NCI-H1092 (cell line): ENCODE measurements around the gene REEP6.
"Not testable (repeated sequence)": the region's sequence is repeated elsewhere in the genome, so short reads cannot be mapped to it uniquely, and the experiment has no call there.

Experiments used
- DNase-seq: peaks from one replicate; lab custom pipeline; 2025; lab: John Stamatoyannopoulos, UW

The REEP6 gene

DNA sequence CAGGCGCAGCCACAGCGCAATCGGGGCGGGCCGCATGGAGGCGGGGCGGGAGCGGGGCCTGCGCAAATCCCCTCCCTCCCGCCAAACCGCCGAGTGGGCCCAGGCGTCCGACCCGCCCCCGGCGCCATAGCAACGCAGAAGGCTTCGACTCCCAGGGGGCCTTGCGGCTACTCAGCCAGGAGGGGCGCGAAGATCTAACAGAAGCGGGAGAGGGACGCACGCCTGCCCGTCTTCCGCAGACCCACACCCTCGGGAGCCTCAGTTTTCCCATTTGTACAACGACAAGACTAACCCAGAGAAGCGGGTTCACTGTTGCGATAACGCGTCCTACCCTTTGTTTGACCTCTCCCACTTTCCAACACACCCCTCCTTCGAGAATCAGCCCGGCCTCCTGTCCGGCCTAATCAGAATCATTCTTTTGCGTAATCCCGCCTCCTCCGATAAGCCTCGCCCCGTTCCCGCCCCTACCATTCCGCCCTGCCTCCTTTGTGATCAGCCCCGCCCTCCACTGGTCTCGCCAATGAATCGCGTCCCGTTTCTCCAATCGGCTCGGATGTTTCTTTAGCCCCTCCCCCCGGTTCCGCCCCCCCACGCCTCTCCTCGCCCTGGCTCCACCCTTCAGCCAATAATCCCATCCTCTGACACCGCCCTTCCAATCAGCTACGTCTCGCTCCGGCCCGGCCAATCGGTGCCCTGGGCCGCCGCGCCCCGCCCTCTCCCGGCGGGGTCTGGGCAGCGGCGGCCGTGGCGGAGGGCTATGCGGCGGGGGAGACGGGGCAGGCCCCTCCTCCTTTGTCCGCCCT is 469 bp upstream of the REEP6 start, which contains the start of gene PCSK4:
Gene PCSK4 (minus strand): TSS at position 40 of the 803 bp plus-strand sequence. CDS start 4 bp downstream, at position 36.
- DNase-seq: peak; percentile 97

DNA sequence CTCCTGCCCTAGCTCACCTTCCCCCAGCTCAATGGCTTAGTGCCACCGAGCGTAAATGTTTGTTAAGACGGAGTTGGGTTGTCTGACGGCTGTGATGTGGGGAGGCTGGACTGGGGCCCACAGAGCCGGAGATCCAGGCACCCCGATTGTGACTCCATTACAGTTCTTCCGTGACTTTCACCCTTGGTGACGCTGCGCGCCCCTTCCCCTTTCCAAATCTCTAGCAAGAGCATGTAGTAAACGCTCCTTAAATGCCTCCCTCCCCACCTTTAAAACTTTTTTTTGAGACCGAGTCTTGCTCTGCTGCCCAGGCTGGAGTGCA is 829 bp downstream of the REEP6 start:
- no peak for DNase-seq

DNA sequence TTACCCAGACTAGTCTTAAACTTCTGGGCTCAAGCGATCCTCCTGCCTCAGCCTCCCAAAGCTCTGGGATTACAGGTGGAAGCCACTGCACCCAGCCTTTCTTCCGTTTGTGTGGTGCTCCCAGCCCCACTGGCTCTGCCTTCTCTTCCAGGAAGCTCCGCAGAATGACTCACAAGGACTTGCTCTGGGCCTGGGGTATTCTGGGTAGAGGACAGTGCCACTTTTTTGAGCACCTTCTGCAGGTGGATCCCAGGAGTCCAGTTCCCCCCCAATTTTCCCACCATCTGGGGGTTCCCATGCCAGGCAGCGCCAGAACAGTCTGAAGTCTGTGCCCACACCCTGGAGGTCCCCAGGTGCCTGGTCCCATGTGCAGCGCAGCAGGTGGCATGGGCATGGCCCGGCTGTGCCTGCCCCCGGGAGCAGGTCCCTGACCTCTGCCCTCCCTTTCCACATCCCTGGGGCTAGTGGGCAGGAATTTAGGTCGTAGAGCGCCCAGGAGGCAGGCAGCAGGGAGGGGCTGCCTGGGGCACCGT is 1.6 kb downstream of the REEP6 start:
- no peak for DNase-seq

DNA sequence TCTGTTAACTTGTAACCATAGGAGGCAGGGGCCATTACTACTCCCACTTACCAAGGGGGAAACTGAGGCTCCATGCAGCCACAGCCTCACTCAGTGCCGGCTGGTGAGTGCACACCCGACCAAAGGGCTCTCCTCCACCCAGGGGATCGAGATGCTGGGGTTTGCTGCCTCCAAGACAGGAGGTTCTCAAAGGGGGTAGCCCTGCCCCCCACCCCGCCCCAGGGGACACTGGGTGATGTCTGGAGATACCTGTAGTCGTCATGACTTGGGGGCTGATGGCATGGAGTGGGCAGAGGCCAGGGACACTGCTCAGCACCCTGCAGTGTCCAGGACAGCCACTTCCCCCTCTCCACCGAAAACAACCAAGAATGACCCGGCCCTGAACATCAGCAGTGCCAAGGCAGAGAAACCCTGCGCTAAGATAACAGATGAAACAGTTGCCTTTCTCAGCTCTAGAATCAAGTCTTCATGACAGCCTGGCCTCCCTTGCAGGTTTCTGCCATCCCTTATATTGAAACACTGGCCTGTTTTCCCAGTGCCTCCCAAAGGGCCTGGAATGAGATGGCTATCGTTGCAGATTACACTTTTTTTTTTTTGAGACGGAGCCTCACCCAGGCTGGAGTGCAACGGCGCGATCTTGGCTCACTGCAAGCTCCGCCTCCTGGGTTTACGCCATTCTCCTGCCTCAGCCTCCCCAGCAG is 3.3 kb downstream of the REEP6 start:
- DNase-seq: no peak

DNA sequence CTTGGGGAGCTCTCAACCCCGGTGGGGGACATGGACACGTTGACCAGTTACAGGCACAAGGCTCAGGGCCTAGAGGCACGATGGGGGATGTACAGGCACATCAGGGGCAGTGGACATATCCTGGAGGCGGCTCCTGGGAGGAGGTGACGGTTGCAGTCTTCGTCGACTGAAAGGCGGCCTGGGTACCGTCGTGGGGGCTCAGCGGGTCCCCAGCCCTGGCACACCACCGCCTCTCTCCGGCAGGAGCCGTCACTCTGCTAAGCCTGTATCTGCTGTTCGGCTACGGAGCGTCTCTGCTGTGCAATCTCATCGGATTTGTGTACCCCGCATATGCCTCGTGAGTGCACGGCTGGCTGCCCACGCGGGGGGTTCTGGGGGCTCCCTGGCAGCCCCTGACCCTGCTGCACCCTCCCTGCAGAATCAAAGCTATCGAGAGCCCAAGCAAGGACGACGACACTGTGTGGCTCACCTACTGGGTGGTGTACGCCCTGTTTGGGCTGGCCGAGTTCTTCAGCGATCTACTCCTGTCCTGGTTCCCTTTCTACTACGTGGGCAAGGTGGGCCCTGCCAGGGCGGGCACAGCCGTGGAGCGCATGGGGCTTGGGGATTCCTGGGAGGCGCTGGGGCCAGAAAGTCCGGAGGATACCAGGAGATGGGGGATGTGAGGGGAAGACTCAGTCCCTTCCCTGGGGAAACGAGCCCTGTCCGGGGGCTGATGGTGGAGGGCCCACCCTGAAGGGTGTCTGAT is 4.2 kb downstream of the REEP6 start:
- DNase-seq: no peak

DNA sequence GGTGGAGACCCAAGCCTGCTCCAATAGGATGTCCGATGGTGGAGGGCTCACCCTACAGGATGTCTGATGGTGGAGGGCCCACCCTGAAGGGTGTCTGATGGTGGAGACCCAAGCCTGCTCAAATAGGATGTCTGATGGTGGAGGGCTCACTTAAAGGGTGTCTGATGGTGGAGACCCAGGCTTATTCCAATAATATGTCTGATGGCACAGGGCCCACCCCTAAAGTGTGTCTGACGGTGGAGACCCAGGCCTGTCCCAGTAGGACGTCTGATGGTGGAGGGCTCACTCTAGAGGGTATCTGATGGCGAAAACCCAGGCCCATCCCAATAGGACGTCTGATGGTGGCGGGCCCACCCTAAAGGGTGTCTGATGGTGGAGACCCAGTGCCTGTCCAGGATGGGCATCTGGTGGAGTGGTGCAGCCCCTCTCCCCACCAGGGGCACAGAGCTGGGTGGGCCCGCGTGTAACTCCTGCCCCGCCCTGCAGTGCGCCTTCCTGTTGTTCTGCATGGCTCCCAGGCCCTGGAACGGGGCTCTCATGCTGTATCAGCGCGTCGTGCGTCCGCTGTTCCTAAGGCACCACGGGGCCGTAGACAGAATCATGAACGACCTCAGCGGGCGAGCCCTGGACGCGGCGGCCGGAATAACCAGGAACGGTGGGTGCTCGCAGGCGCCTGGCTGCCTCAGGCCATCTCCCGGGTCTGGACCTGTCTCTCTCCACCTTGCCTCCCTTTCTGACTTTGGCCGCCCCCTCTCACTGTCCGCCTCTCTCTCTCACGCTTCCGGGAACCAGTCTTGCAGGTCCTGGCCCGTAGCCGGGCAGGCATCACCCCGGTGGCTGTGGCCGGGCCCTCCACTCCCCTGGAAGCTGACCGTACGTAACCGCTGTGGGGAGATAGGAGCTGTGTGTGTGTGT is 5.1 kb downstream of the REEP6 start:
- no peak for DNase-seq

DNA sequence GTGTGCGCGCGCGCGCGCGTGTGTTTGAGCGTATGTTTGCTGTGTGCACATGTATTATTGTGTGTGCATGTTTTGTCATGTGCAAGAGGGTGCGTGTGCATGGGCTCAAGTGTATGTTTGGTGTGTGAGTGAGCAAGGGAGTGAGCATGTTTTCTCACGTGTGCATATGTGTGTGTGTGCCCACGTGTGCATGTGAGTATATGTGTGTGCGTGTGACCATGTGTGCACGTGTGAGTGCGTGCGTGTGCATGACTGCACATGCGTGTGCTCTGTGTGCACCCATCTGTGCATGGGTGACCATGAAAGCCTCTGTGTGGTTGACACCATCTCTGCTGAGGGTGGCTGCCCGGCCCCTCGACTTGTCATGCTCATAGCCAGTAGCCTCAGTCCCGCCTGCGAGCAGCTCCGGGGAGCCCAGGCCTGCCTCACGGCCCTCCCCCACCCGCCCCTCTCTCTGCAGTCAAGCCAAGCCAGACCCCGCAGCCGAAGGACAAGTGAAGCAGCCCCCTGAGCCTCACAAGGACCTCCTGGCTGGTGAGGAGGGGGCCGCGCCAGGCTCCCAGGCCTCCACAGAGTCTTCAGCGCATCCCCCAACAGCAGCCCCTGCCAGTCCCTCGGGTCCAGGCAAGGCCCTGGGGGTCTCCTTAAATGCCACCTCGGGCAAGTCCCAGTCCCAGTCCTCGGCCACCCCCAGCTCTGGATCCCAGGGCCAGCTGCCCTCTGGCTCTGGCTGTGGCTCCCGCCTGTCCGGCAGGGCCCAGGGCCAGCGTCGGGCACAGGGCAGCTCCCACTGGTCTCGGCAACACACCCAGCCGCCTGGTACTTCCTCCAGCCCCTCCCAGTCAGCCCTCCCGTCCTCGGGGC is 6.0 kb downstream of the REEP6 start:
- no peak for DNase-seq

DNA sequence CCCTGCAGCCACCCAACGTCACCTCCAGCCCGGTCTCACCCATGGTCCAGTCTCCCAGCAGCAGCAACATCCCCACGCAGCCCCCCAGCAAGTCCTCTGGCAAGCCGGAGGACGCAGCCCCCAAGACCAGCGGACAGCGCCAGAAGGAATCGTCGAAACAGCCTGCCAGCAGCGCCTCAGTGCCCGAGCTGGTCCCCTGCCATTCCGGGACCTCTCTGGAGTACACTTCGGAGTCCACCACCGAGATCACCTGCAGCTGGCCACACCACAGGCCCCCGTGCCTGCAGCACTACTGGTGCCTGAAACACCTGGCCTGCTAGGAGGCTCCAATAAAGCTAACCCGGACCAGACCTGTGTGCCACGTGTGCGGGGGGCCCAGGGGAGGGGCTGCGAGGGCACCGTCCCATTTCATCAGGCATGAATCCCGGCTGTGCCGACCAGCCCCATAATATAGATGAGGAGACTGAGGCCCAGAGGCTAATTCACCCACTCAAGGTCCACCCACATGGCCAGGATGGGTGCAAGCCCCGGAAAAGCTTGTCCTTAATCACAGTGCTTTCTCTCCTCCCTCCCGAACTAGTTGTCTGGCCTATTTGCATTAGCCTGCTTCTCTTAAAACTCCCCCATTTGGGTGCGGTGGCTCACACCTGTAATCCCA is 6.7 kb downstream of the REEP6 start:
- DNase-seq: no peak

DNA sequence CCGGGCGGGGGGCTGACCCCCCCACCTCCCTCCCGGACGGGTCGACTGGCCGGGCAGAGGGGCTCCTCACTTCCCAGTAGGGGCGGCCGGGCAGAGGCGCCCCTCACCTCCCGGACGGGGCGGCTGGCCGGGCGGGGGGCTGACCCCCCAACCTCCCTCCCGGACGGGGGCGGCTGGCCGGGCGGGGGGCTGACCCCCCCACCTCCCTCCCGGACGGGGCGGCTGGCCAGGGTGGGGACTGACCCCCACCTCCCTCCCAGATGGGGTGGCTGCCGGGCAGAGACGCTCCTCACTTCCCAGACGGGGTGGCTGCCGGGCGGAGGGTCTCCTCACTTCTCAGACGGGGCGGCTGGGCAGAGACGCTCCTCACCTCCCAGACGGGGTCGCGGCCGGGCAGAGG is 8.2 kb downstream of the REEP6 start:
- DNase-seq: not testable (repeated sequence)

DNA sequence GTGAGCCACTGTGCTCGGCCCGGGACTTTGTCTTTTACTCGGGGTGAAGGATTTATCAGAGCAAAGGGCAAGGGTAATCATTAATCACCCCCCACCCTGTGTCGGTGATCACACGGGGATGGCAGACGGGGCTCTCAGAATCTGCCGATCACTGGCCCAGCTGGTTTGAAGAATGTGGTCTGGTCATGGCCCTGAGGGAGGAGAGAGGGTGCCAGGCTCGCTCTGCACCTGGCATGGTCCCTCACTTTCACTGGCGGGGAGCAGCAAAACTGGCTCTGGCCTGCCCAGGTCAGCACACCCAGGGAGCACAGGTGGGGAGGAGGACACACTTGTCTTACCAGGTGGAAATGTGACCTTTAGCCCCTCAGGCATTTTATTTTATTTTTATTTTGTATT is 10.2 kb downstream of the REEP6 start:
- DNase-seq: no peak

DNA sequence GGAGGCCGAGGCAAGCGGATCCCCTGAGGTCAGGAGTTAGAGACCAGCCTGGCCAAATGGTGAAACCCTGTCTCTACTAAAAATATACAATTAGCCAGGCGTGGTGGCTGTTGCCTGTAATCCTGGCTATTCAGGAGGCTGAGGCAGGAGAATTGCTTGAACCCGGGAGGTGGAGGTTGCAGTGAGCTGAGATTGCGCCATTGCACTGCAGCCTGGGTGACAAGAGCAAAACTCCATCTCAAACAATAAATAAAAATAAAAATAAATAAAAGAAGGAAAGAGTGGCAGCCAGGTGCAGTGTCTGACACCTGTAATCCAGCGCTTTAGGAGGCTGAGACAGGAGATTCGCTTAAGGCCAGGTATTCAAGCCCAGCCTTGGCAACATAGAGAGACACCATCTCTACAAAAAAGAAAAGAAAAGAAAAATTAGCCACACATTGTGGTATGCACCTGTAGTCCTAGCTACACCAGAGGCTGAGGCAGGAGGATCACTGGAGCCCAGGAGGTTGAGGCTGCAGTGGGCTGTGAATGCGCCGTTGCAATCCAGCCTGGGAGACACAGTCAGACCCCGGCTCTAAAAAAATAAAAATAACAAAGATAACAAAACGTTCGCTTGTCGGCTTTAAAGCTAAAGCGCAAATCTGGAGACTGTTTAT is 11.6 kb downstream of the REEP6 start:
- DNase-seq: no peak

DNA sequence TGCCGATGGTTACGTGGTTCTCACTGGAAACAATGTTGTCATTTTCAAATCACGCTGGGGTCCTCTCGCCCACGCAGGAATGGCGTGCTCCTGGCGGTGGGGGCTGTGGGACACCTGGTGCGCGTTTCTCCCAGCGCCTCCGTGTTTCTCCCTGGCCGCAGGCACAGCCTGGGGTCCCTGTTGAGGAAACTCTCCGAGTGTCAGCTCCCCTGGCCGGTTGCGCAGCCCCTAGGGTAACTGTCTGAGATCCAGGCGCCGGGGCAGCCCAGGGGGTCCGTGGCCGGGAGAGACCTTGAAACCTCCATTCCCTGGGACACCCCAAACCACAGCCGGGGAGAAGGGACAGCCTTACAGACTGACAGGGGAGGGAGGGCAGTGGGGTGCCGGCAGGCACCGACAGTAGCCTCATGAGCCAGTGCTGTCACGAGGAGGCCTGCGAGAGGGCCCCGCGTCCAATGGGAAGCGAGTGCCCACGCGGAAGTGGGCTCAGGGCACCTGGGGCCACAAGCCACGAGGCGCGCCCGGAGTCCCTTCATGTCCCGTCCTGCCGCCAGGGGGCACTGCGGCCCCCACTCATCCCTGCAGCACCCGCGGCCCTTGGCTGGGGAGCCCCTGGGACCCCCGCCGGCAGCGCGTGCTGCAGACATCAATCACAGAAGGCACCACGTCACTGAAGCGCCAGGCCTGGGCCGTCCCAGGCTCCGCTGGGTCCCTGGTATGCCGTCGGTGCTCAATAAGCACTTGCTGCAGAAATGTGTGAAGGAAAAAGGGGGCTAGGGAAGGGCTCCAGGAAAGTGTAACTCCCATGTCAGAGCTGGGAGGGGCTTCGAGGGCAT is 12.3 kb downstream of the REEP6 start:
- DNase-seq: no peak

DNA sequence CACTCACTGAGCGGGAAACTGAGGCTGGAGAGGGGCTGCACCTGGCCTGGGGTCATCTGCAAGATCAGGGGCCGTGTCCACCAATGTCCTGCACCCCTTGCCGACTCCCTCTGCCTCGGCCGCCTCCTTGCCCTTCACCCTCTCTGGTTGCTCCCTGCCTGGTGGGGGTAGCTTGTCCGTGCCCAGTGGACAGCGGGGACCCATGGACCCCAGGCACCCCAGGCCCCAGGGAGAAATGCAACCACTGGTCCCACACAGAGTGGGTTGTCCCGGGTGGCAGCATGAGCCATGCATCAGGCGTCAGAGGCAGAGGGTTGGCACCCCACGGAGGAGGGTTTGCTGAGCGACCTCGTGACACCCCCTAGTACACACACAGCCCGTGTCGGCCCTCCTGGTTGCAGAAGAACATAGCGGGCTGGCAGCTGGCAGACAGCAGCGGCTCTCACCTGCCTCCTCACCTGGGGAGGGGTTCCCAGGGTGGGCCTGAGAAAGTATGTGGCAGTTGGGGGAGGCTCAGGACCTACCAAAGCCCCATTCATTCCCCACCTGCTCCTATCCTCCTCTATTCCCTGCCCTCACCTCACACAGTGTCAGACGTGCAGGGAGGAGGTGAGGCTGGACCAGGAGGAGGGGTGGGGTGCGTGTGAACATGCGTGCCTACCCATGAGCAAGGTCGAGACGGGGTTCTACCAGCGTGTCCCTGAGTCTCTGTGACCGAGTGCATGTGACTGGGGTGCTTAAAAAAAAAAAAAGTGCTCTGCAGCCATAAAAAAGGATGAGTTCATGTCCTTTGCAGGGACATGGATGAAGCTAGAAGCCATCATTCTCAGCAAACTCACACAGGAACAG is 13.2 kb downstream of the REEP6 start:
- DNase-seq: no peak

DNA sequence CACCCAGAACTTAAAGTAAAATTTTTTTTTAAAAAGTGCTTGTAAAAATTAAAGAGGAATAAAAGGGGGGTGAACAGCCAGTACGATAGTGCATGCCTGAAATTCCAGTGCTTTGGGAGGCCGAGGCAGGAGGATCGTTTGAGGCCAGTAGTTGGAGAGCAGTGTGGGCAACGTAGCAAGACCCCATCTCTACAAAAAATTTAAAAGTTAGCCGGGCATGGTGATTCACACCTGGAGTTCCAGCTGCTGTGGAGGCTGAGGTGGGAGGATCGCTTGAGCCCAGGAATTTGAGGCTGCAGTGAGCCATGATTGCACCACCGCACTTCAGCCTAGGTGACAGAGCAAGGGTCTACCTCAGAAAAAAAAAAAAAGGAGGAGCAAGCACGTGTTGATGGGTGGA is 14.0 kb downstream of the REEP6 start:
- DNase-seq: no peak

DNA sequence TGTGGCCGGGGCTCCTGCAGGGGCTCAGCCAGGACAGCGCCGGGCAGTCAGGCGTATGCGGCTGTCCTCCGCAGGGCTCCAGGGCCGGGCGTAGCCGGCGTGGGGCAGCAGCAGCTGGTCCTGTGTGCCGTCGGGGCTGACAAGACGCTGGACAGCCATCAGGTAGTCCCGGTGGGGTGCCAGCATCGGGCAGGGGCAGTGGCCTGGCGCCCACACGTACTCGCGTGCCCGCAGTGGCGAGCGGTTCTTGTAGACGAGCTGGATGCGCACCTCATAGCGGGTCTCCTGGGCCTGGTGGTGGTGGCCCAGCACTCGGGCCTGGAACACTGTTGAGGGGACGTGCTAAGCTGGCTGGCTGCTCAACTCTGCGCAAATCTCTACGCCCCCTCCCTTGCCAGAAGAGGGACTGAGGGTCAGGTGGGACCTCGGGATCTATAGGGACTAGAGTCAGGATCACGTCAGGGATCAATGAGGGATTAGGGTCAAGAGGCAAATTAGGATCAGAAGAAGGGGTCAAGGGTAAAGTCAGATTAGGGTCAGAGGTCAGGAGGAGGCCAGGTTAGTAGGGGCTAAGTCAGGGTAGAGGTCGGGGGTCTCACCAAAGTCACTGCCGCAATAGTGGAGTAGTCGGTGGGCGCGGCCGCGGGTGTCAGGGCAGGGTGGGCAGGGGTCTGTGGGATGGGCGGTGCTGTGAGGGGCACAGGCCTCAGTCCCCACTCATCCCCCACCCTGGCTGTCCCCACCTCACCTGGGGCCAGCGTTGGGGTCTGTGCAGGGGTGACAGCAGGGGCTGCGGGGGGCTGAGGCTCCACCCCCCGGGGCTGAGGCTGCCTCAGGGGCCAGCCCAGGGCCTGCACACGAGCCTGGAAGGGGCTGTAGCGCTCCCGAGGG is 15.3 kb downstream of the REEP6 start:
- DNase-seq: no peak

DNA sequence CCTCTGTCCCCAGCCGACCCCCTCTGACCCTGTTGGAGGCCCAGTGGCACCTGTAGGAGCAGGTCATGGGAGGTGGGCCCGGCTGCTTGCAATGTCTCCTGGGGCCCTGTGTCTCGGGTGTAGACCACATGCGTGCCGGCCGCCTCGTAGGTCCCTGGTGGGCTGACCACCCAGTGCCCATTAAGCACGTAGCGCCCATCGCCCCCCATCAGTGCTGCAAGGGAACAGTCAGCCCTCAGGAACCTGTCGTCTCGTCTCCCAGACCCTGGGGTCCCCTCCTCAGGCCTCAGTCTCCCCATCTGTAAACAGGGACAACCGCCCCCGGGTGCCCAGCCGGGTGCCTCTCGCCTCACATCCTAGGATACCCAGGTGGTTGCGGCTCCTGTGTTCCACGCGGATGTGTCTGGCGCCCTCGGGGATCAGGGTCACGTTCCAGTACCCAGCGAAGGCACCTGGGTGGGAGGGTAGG is 16.2 kb downstream of the REEP6 start:
- no peak for DNase-seq
